Left ventricle myocardium inferior (tissue), 1 donor: ENCODE results near the gene IL1RN. TPM values are rescaled to one million over a fixed set of nuclear protein-coding genes. Genes with fewer than 3 reads are reported as not detected.

Source experiments
- DNase-seq: peaks from one replicate; pipeline ENCODE4 v3.0.0-alpha.2; 2020
- H3K27ac ChIP-seq: fragments of 200-600 bp; replicated peaks from 2 replicates; pipeline ENCODE4 v1.8.0; 2021
- H3K27me3 ChIP-seq: fragments of 200-600 bp; 2 replicates; pipeline ENCODE4 v1.8.0; 2021; ENCODE audit warnings: low read depth
- H3K36me3 ChIP-seq: fragments of 200-600 bp; 2 replicates; pipeline ENCODE4 v1.8.0; 2021
- H3K4me1 ChIP-seq: fragments of 200-600 bp; 2 replicates; pipeline ENCODE4 v1.8.0; 2021
- H3K4me3 ChIP-seq: fragments of 200-600 bp; 2 replicates; pipeline ENCODE4 v1.8.0; 2021; ENCODE audit warnings: mild to moderate bottlenecking, moderate library complexity
- H3K9me3 ChIP-seq: fragments of 200-600 bp; replicated peaks from 2 replicates; pipeline ENCODE4 v1.8.0; 2021
- intact Hi-C: fragments of 100-400 bp; cut with micrococcal nuclease; formaldehyde crosslinking; loops from one replicate; pipeline ENCODE4 v1.11.0; 2022
- total RNA-seq: library from RNA; stranded (reverse); fragmentation: NEBNext Ultra II Directional; extraction: Animal tissue kit (Norgen Biotek cat#: 25700); gene quantifications from one replicate; pipeline ENCODE4 v1.2.1, GENCODE V29; 2021
- TF ChIP-seq, protein P1 (sequence below): fragments of 200-600 bp; IDR thresholded peaks from 2 replicates; pipeline ENCODE4 v1.8.0; 2021; ENCODE audit warnings: antibody characterized with exemption, mild to moderate bottlenecking, borderline replicate concordance
- donor health status: DM: no; HTN: yes; CAD: no; lungs with severe emphysema.

The IL1RN gene
- total RNA-seq, 1 donor from 2014 or later = 0.33 TPM

- intact Hi-C loops = no loop called here
Measured at GRCh38 chr2:113081488-113082210, 45.7 kb upstream of the IL1RN start.

DNA sequence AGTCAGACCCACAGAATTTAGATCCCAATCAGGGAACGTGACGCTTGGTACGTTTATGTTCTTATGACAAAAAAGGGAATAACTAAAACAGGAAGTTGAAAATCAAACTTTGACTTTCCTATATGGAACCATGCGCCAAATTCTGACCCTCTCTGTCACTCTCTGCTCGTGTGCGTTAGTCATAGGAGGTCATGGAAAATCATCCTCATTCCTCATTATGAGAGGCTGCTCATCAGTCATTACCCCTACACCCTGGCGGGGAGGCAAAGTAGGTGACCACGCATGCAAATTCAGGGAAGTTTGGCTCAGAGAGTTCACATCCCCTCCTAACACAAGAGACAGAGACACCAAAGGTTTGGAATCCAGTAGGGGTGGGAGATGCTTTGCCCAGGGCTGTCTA is 44.1 kb upstream of the IL1RN start:
- TF ChIP-seq, protein P1, sequence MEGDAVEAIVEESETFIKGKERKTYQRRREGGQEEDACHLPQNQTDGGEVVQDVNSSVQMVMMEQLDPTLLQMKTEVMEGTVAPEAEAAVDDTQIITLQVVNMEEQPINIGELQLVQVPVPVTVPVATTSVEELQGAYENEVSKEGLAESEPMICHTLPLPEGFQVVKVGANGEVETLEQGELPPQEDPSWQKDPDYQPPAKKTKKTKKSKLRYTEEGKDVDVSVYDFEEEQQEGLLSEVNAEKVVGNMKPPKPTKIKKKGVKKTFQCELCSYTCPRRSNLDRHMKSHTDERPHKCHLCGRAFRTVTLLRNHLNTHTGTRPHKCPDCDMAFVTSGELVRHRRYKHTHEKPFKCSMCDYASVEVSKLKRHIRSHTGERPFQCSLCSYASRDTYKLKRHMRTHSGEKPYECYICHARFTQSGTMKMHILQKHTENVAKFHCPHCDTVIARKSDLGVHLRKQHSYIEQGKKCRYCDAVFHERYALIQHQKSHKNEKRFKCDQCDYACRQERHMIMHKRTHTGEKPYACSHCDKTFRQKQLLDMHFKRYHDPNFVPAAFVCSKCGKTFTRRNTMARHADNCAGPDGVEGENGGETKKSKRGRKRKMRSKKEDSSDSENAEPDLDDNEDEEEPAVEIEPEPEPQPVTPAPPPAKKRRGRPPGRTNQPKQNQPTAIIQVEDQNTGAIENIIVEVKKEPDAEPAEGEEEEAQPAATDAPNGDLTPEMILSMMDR = no peak
- intact Hi-C loops = no loop called here
- Histone ChIP-seq H3K4me3 (no peak overlapping the region), H3K9me3 (no peaks in the 10 kb centered on the region), H3K27me3 (peaks cover 56% of the 10 kb centered on the region), H3K4me1 (no peaks in the 10 kb centered on the region), H3K27ac (no peak overlapping the region), H3K36me3 (no peaks in the 10 kb centered on the region)
- DNase-seq = no peak

More at GRCh38 chr2:113081488-113082210, 45.7 kb upstream of the IL1RN start:
- TF ChIP-seq, protein P1 = no peak
- Histone ChIP-seq H3K36me3 (no peaks in the 10 kb centered on the region), H3K27ac (no peak overlapping the region), H3K9me3 (no peaks in the 10 kb centered on the region), H3K4me1 (no peaks in the 10 kb centered on the region), H3K4me3 (no peak overlapping the region), H3K27me3 (peaks cover 47% of the 10 kb centered on the region)
- DNase-seq = no peak

GRCh38 chr2:113084249-113085000 is 43.0 kb upstream of the IL1RN start:
- no peak overlapping the region for H3K27ac ChIP-seq
- H3K9me3 ChIP-seq = no peaks in the 10 kb centered on the region
- DNase-seq = no peak
- no peaks in the 10 kb centered on the region for H3K4me1 ChIP-seq
- no peak overlapping the region for H3K4me3 ChIP-seq
- no peaks in the 10 kb centered on the region for H3K36me3 ChIP-seq
- peaks cover 68% of the 10 kb centered on the region for H3K27me3 ChIP-seq
- intact Hi-C loops = no loop called here
- TF ChIP-seq, protein P1 = peak; percentile 42

- intact Hi-C loops = no loop called here
- peaks cover 73% of the 10 kb centered on the region for H3K27me3 ChIP-seq
Measured at GRCh38 chr2:113085542-113085941, 41.9 kb upstream of the IL1RN start.

GRCh38 chr2:113088213-113088992 is 39.0 kb upstream of the IL1RN start:
- Histone ChIP-seq H3K9me3 (no peaks in the 10 kb centered on the region), H3K4me3 (no peak overlapping the region), H3K36me3 (no peaks in the 10 kb centered on the region), H3K27ac (no peak overlapping the region), H3K4me1 (no peaks in the 10 kb centered on the region), H3K27me3 (peaks cover 46% of the 10 kb centered on the region)
- TF ChIP-seq, protein P1 = no peak
- no peak for DNase-seq
- intact Hi-C loops = no loop called here

More at GRCh38 chr2:113085542-113085941, 41.9 kb upstream of the IL1RN start:
- no peak for DNase-seq
- no peak overlapping the region for H3K27ac ChIP-seq
- TF ChIP-seq, protein P1 = no peak
- no peaks in the 10 kb centered on the region for H3K36me3 ChIP-seq
- H3K4me1 ChIP-seq = no peaks in the 10 kb centered on the region
- no peak overlapping the region for H3K4me3 ChIP-seq
- no peaks in the 10 kb centered on the region for H3K9me3 ChIP-seq
